H1 (cell line): Measurements from ENCODE around the gene GRAMD2A. TPM values are rescaled to one million over a fixed set of nuclear protein-coding genes. Genes with fewer than 3 reads are reported as not detected.

ENCODE experiments used
- CTCF ChIP-seq, 3 experiments: IDR thresholded peaks; 1 replicate in 2 of 3; 2 replicates in 1 of 3; pipeline versions ENCODE4 v1.5.1 to v1.6.1; 2011; ENCODE audit warnings: low read length in 3 of 3, mild to moderate bottlenecking in 3 of 3, inconsistent platforms in 2 of 3, low read depth in 1 of 3, moderate library complexity in 1 of 3; ENCODE audit not compliant: insufficient read depth in 1 of 3; ENCODE audit errors: control extremely low read depth in 1 of 3
- polyA plus RNA-seq, 7 experiments: library from polyadenylated mRNA; depleted of rRNA in 3 of 7; stranded (reverse) in 5 of 7; unstranded in 2 of 7; fragments of >200 nt in 5 of 7; fragments of 200-250 nt in 2 of 7; gene quantifications; 1 replicate in 5 of 7; 2 replicates in 1 of 7; 4 replicates in 1 of 7; pipeline versions ENCODE4 v1.2.1 to v1.2.3, GENCODE V29; 2011 to 2013; ENCODE audit warnings: missing spikeins in 2 of 7, mixed read lengths in 2 of 7
- total RNA-seq: library from RNA; stranded (reverse); fragmentation: NEBNext Ultra II Directional; extraction: Animal tissue kit (Norgen Biotek cat#: 25700); gene quantifications from 2 replicates; pipeline ENCODE4 v1.2.1, GENCODE V29; 2021

The GRAMD2A gene
- total and polyA plus RNA-seq, 2 of the 8 experiments (the other 6 are each of a cell fraction or from before 2014, with no cell fraction given): 0.57 to 1.5 TPM

GRCh38 chr15:72176743-72177142, 20.8 kb downstream of the GRAMD2A start (continued):
- TF ChIP-seq CTCF (IDR thresholded peaks at IDR 0.05; ENCODE audit: control extremely low read depth in 1 of 3, insufficient read depth in 1 of 3, low read depth in 1 of 3, low read length in 3 of 3): no peak
